Ovary (tissue), 9 donors: ENCODE data around the gene TRAPPC3. TPM values are rescaled to one million over a fixed set of nuclear protein-coding genes. Genes with fewer than 3 reads are reported as not detected.

Experiments
- DNase-seq, 5 donors: peaks; one replicate each; pipeline ENCODE4 v3.0.0-alpha.2; 2019 to 2020
- H3K27ac ChIP-seq, 2 donors: fragments of 200-600 bp; one replicate each; pipeline versions ENCODE4 v1.5.1 to v1.8.0; 2019 to 2022
- H3K27me3 ChIP-seq: fragments of 200-600 bp; one replicate; pipeline ENCODE4 v1.8.0; 2022
- H3K36me3 ChIP-seq: fragments of 200-600 bp; sonication (generic); one replicate; pipeline ENCODE4 v1.5.1; 2019
- H3K4me1 ChIP-seq: one replicate; pipeline ENCODE4 v1.8.1; 2013; ENCODE audit warnings: mild to moderate bottlenecking, moderate library complexity; ENCODE audit not compliant: insufficient read depth
- H3K4me3 ChIP-seq: fragments of 200-600 bp; sonication (generic); one replicate; pipeline ENCODE4 v1.5.1; 2017
- H3K9me3 ChIP-seq, 2 donors: fragments of 200-600 bp in 1 of 2; sonication (generic) in 1 of 2; one replicate each; pipeline versions ENCODE4 v1.5.1 to v1.8.1; 2013 to 2019; ENCODE audit warnings: mild to moderate bottlenecking in 1 of 2, moderate library complexity in 1 of 2
- CTCF ChIP-seq, 3 donors: fragments of 450-650 bp in 2 of 3; fragments of 200-600 bp in 1 of 3; IDR thresholded peaks; one replicate each; pipeline versions ENCODE4 v1.5.1 to v1.8.0; 2016 to 2022; ENCODE audit warnings: antibody characterized with exemption in 3 of 3, mild to moderate bottlenecking in 1 of 3
- EP300 ChIP-seq: sonication (generic); formaldehyde crosslinking; IDR thresholded peaks from one replicate; pipeline ENCODE4 v1.6.1; 2017; ENCODE audit warnings: antibody characterized with exemption
- POLR2A ChIP-seq: fragments of 450-650 bp; IDR thresholded peaks from one replicate; pipeline ENCODE4 v1.6.1; 2017; ENCODE audit warnings: antibody characterized with exemption, mild to moderate bottlenecking, moderate library complexity
- WGBS, 3 donors: extraction: QIAGEN DNeasy Blood & Tissue Kit in 1 of 3; methylation state at CpG; one replicate each; pipeline versions ENCODE4 v1.1.5 to v1.1.7; 2013 to 2017; 5-methylcytosine and 5-hydroxymethylcytosine counted together
- intact Hi-C, 4 donors: fragments of 100-400 bp; cut with DNase I; formaldehyde crosslinking; loops; one replicate each; pipeline versions ENCODE4 v1.11.0 to v1.15.1; 2022 to 2023
- polyA plus RNA-seq, 2 donors: library from polyadenylated mRNA; stranded (reverse); fragments of 200-250 nt in 1 of 2; fragments of 350-450 nt in 1 of 2; fragmentation: Illumina TruSeq in 1 of 2; extraction: RNeasy Lipid Tissue Mini Kit (QIAGEN cat#74804) in 1 of 2; gene quantifications; one replicate each; pipeline ENCODE4 v1.2.3, GENCODE V29; 2013 to 2014
- total RNA-seq, 7 donors: library from RNA; depleted of rRNA in 2 of 7; stranded (reverse); fragments of >200 nt in 2 of 7; fragmentation: NEBNext Ultra II Directional in 3 of 7; extraction: Animal tissue kit (Norgen Biotek cat#: 25700) in 3 of 7; gene quantifications; one replicate each; pipeline versions ENCODE4 v1.1.0 to v1.2.4, GENCODE V29; 2016 to 2023
- donor health status: DM: no; HTN: no; CAD: no; lungs with moderate emphysema.
- donor health status: DM: no; HTN: no; CAD: no.
- donor health status: Bipolar disorder and iron deficiency.
- donor health status: DM: yes; HTN: yes; CAD: no.
- donor health status: DM: no; HTN: no; CAD: no.
- donor health status: DM: yes; HTN: yes; CAD: no.

Gene TRAPPC3
- total and polyA plus RNA-seq, 9 donors: 42.3 to 94.6 (median 45.2) TPM

- H3K27me3 ChIP-seq: no peaks in the 10 kb centered on the region
- H3K4me1 ChIP-seq: peaks cover 12% of the 10 kb centered on the region
- DNase-seq: no peak
- WGBS, 3 donors: 69 to 78% (median 73%) methylated on average over 15 of the region's 15 CpGs
- no peak overlapping the region for H3K27ac ChIP-seq
- H3K36me3 ChIP-seq: no peaks in the 10 kb centered on the region
- intact Hi-C loops: no loop called here
- no peak for TF ChIP-seq EP300
- TF ChIP-seq CTCF (IDR thresholded peaks at IDR 0.05): no peak
- TF ChIP-seq POLR2A: no peak
- no peaks in the 10 kb centered on the region for H3K9me3 ChIP-seq
- no peak overlapping the region for H3K4me3 ChIP-seq
Measured at GRCh38 chr1:36166938-36167905, 17.9 kb upstream of the TRAPPC3 start.

- Histone ChIP-seq H3K4me3 (no peak overlapping the region), H3K4me1 (peaks cover 18% of the 10 kb centered on the region), H3K27me3 (no peaks in the 10 kb centered on the region), H3K27ac (no peak overlapping the region), H3K9me3 (no peaks in the 10 kb centered on the region), H3K36me3 (no peaks in the 10 kb centered on the region)
- WGBS, 3 donors: 87 to 90% (median 87%) methylated on average over 4 of the region's 4 CpGs
- no peak for DNase-seq
- TF ChIP-seq EP300 (no peak), POLR2A (no peak), CTCF (IDR thresholded peaks at IDR 0.05) (no peak)
- intact Hi-C loops: no loop called here
Measured at GRCh38 chr1:36166136-36166535, 16.9 kb upstream of the TRAPPC3 start.

DNA sequence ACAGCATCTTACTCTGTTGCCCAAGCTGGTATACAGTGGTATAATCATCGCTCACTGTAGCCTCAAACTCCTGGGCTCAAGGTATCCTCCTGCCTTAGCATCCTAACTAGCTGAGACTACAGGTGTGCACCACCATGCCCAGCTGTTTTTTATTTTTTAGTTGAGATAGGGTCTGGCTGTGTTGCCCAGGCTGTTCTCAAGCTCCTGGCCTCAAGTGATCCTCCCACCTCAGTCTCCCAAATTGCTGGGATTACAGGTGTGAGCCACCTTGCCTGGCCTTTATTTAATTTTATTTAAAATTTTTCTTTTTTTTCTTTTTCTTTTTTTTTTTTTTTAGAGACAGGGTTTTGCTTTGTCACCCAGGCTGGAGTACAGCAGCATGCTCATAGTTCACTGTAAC is 15.9 kb upstream of the TRAPPC3 start:
- no peak for DNase-seq
- H3K4me1 ChIP-seq: peaks cover 18% of the 10 kb centered on the region
- H3K27me3 ChIP-seq: no peaks in the 10 kb centered on the region
- no peak overlapping the region for H3K4me3 ChIP-seq
- no peak overlapping the region for H3K27ac ChIP-seq
- no peaks in the 10 kb centered on the region for H3K9me3 ChIP-seq
- intact Hi-C loops: no loop called here
- WGBS, 3 donors: 96 to 97% (median 97%) methylated on average over 1 of the region's 1 CpG
- no peak for TF ChIP-seq EP300
- TF ChIP-seq POLR2A: no peak
- no peak for TF ChIP-seq CTCF (IDR thresholded peaks at IDR 0.05)
- no peaks in the 10 kb centered on the region for H3K36me3 ChIP-seq

- no peak for DNase-seq
- no peaks in the 10 kb centered on the region for H3K27me3 ChIP-seq
- no peak overlapping the region for H3K4me3 ChIP-seq
- H3K4me1 ChIP-seq: peaks cover 24% of the 10 kb centered on the region
- TF ChIP-seq CTCF (IDR thresholded peaks at IDR 0.05) (no peak), EP300 (no peak), POLR2A (no peak)
- 90 to 91% (median 90%) methylated on average over 2 of the region's 2 CpGs for WGBS, 3 donors
- H3K27ac ChIP-seq: no peak overlapping the region
- H3K9me3 ChIP-seq: no peaks in the 10 kb centered on the region
- H3K36me3 ChIP-seq: no peaks in the 10 kb centered on the region
- intact Hi-C loops: no loop called here
Measured at GRCh38 chr1:36164361-36164760, 15.1 kb upstream of the TRAPPC3 start.
